GM23248 (cell line): ENCODE results near the gene LIX1L.

Experiments
- EZH2 ChIP-seq: fragments of 200-600 bp; sonication (generic); IDR thresholded peaks from 2 replicates; pipeline ENCODE4 v1.6.1; 2018; ENCODE audit warnings: antibody characterized with exemption, mild to moderate bottlenecking; ENCODE audit not compliant: insufficient read depth, poor library complexity, severe bottlenecking
- EZH2phosphoT487 ChIP-seq: fragments of 200-600 bp; sonication (generic); IDR thresholded peaks from 2 replicates; pipeline ENCODE4 v1.6.1; 2018; ENCODE audit warnings: antibody characterized with exemption, moderate library complexity, mild to moderate bottlenecking, low read depth; ENCODE audit not compliant: insufficient read depth

- TF ChIP-seq EZH2 = no peak
- TF ChIP-seq EZH2phosphoT487 = no peak
Observed at GRCh38 chr1:145991735-145992412, 34.1 kb upstream of the LIX1L start.
